Activated CD4-positive, alpha-beta T cell treated with anti-CD3 and anti-CD28 coated beads for 36 hours (primary cell): ENCODE measurements around the gene PCNX3. TPM values are rescaled to one million over a fixed set of nuclear protein-coding genes. Genes with fewer than 3 reads are reported as not detected.
A peak's percentile ranks its signal among the peaks of the same experiment; 100 is the strongest.

ENCODE experiments used
- ATAC-seq: fragments of 200-7000 bp; cut with Tn5 transposase; one replicate; pipeline ENCODE4 v1.10.0; 2021; ENCODE audit warnings: mild to moderate bottlenecking, moderate library complexity
- CTCF ChIA-PET: fragments of 350-600 bp; sonication (Branson Sonifier 250); formaldehyde crosslinking; loops from one replicate; lab custom pipeline; 2021; ENCODE audit warnings: antibody characterized with exemption; lab: Charles Lee
- POLR2A ChIA-PET: fragments of 350-600 bp; sonication (Branson Sonifier 250); formaldehyde crosslinking; loops from one replicate; lab custom pipeline; 2021; ENCODE audit warnings: antibody characterized with exemption, inconsistent platforms; lab: Charles Lee
- DNase-seq: peaks from one replicate; pipeline ENCODE4 v3.0.0-alpha.2; 2020
- H3K27ac Mint-ChIP-seq: one replicate; pipeline ENCODE4 v1.8.0; 2021; ENCODE audit warnings: mixed read lengths
- H3K27me3 Mint-ChIP-seq: one replicate; pipeline ENCODE4 v1.8.0; 2021; ENCODE audit warnings: mixed read lengths
- H3K36me3 Mint-ChIP-seq: one replicate; pipeline ENCODE4 v1.8.0; 2021; ENCODE audit warnings: low read depth, mixed read lengths
- H3K4me1 Mint-ChIP-seq: one replicate; pipeline ENCODE4 v1.8.0; 2021; ENCODE audit warnings: mixed read lengths
- H3K4me3 Mint-ChIP-seq: one replicate; pipeline ENCODE4 v1.8.0; 2021; ENCODE audit warnings: mild to moderate bottlenecking, moderate library complexity, mixed read lengths
- H3K9me3 Mint-ChIP-seq: one replicate; pipeline ENCODE4 v1.8.0; 2021; ENCODE audit warnings: low read depth, mixed read lengths
- intact Hi-C, 2 experiments: fragments of 100-400 bp; cut with DNase I in 1 of 2; cut with micrococcal nuclease in 1 of 2; formaldehyde crosslinking; loops; one replicate each; pipeline versions ENCODE4 v1.14.2 to v1.15.1; 2022 to 2024; cut with DNase I, micrococcal nuclease
- total RNA-seq, 2 experiments: library from RNA; stranded (reverse); gene quantifications; one replicate each; pipeline ENCODE4 v1.2.3, GENCODE V29; 2021

Gene PCNX3
- total RNA-seq, 2 experiments from 2014 or later, result 27.9 to 30.7 TPM

GRCh38 chr11:65619281-65619928, 3.8 kb downstream of the PCNX3 start:
- CTCF ChIA-PET, result no interaction called here
- Mint-ChIP-seq H3K4me3 (no peak overlapping the region), H3K4me1 (peaks cover 14% of the 10 kb centered on the region), H3K27me3 (no peaks in the 10 kb centered on the region), H3K36me3 (peaks cover 45% of the 10 kb centered on the region), H3K27ac (no peak overlapping the region), H3K9me3 (no peaks in the 10 kb centered on the region)
- intact Hi-C loops, result no loop called here
- no peak for ATAC-seq
- POLR2A ChIA-PET, result interaction anchor here (0.9 kb wide), 1 partner anchor 18 kb away, joined by 3 read pairs; the partner anchor contains the start of gene SIPA1
- DNase-seq, result no peak

DNA sequence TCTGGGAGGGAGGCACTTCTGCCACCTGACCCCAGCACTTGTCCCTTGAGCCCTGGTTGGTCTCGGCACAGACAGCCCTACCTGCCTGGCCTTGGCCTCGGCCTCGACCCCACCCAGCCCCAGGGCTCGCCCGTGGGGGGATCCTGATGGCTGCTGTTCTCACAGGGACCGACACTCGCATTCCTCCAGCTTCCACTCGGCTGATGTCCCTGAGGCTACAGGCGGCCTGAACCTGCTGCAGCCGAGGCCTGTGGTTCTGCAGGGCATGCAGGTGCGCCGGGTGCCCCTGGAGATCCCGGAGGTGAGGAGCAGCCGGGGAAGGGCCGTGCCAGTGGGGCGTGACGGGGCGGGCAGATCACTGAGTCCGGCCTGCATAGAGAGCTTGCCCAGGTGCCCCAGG, 5.1 kb downstream of the PCNX3 start:
- intact Hi-C loops, result no loop called here
- H3K4me1 Mint-ChIP-seq, result peaks cover 14% of the 10 kb centered on the region
- no peaks in the 10 kb centered on the region for H3K9me3 Mint-ChIP-seq
- H3K36me3 Mint-ChIP-seq, result peaks cover 50% of the 10 kb centered on the region
- ATAC-seq (no peak), DNase-seq (no peak)
- H3K4me3 Mint-ChIP-seq, result no peak overlapping the region
- no peaks in the 10 kb centered on the region for H3K27me3 Mint-ChIP-seq
- H3K27ac Mint-ChIP-seq, result no peak overlapping the region
- ChIA-PET POLR2A (no interaction called here), CTCF (no interaction called here)

- Mint-ChIP-seq H3K36me3 (peaks cover 53% of the 10 kb centered on the region), H3K27ac (no peak overlapping the region), H3K4me1 (peaks cover 12% of the 10 kb centered on the region), H3K27me3 (no peaks in the 10 kb centered on the region), H3K9me3 (no peaks in the 10 kb centered on the region), H3K4me3 (no peak overlapping the region)
- DNase-seq (no peak), ATAC-seq (no peak)
- ChIA-PET POLR2A (interaction anchor here (1.0 kb wide), 1 partner anchor 31 kb away, joined by 3 read pairs; no protein-coding TSS in a partner anchor), CTCF (no interaction called here)
- intact Hi-C loops, result no loop called here
Measured at GRCh38 chr11:65621460-65621859, 5.9 kb downstream of the PCNX3 start.

GRCh38 chr11:65622011-65622410, 6.4 kb downstream of the PCNX3 start:
- ChIA-PET POLR2A (interaction anchor here (1.0 kb wide), 1 partner anchor 31 kb away, joined by 3 read pairs; no protein-coding TSS in a partner anchor), CTCF (no interaction called here)
- intact Hi-C loops, result no loop called here
- Mint-ChIP-seq H3K36me3 (peaks cover 54% of the 10 kb centered on the region), H3K27ac (no peak overlapping the region), H3K4me3 (no peak overlapping the region), H3K4me1 (peaks cover 6% of the 10 kb centered on the region), H3K27me3 (no peaks in the 10 kb centered on the region), H3K9me3 (no peaks in the 10 kb centered on the region)
- DNase-seq (no peak), ATAC-seq (no peak)

DNA sequence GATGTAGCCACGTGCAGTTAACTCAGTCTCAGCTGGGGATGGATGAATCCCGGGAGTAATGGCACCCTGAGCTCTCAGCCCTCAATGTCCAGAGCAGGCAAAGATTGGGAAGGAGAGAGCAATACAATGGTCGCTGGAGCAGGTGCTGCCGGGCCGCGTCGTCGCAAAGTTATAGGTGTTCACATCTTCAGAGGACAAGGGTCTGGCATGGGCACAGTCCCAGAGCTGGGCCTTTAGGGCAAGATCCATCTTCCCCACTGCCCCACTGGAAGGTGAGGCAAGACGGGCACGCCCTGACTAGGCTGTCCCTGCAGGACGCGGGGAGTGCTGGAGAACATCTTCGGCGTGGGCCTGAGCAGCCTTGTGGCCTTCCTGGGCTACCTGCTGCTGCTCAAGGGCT, 7.6 kb downstream of the PCNX3 start:
- Mint-ChIP-seq H3K36me3 (peaks cover 57% of the 10 kb centered on the region), H3K4me1 (no peaks in the 10 kb centered on the region), H3K27ac (no peak overlapping the region), H3K4me3 (no peak overlapping the region), H3K9me3 (no peaks in the 10 kb centered on the region), H3K27me3 (no peaks in the 10 kb centered on the region)
- intact Hi-C loops, result no loop called here
- DNase-seq (no peak), ATAC-seq (no peak)
- ChIA-PET POLR2A (interaction anchor here (1.4 kb wide), 1 partner anchor 9 kb away, joined by 6 read pairs; no protein-coding TSS in a partner anchor), CTCF (interaction anchor here (0.8 to 1.3 kb wide), 5 partner anchors 11 to 35 kb away, joined by 3 to 4 read pairs (median 3); no protein-coding TSS in a partner anchor)

DNA sequence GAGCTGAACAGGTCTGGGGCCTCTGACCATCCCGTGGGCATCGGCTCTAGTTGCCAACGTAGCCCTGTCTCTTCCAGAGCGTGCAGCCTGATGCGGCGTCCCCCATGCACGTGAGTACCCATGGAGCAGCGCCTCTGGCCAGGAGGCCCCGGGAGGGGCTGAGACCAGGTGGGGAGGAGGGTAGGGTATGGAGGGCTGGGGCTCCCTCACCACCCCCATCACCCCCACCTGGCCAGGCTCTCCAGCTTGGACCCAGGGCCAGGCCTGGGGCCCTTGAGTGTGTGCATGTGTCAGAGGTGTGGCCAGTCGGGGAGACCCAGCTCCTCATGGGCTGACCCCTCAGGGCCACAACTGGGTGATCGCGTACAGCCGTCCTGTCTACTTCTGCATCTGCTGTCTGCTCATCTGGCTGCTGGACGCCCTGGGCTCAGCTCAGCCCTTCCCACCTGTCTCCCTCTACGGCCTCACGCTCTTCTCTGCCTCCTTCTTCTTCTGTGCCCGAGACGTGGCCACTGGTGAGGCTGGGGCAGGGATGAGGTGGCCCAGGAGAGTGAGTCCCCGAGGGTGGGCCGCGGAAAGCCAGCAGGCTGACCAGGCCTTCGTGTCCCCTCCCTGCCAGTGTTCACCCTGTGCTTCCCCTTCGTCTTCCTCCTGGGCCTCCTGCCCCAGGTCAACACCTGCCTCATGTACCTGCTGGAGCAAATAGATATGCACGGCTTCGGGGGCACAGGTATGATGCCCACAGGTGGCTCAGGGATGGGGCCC, 8.5 kb downstream of the PCNX3 start:
- POLR2A ChIA-PET, result interaction anchor here (0.7 to 1.4 kb wide), 2 partner anchors 9 to 95 kb away, joined by 3 to 6 read pairs; no protein-coding TSS in a partner anchor
- DNase-seq (no peak), ATAC-seq (no peak)
- intact Hi-C loops, result no loop called here
- Mint-ChIP-seq H3K4me3 (no peak overlapping the region), H3K9me3 (no peaks in the 10 kb centered on the region), H3K4me1 (no peaks in the 10 kb centered on the region), H3K36me3 (peaks cover 51% of the 10 kb centered on the region), H3K27me3 (no peaks in the 10 kb centered on the region), H3K27ac (no peak overlapping the region)
- CTCF ChIA-PET, result interaction anchor here (0.6 to 2.9 kb wide), 7 partner anchors 11 to 320 kb away, joined by 3 to 13 read pairs (median 3); partner anchors contain the start of gene SIPA1

DNA sequence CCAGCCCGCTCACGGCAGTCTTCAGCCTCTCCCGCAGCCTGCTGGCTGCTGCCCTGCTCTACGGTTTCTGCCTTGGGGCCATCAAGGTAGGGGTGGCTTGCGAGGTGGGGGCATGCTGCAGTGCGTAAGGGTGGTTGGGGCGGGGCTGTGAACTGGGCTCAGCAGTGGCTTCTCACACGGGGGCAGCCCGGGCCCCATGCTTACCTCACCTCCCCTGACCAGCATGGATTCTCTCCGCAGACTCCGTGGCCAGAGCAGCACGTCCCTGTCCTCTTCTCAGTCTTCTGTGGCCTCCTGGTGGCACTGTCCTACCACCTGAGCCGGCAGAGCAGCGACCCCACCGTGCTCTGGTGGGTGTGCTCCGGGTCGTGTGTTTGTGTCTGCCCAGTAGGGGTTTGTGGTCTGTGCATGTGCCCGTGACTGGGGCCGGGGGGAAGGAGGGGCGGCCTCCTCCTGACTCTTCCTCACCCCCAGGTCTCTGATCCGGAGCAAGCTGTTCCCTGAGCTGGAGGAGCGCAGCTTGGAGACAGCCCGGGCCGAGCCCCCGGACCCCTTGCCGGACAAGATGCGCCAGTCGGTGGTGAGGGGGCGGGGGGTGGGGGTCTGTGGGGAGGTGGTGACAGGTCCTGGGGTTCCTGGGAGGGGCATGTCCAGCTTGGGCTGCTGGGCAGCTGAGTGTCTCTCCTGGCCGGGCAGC, 9.5 kb downstream of the PCNX3 start:
- Mint-ChIP-seq H3K36me3 (peaks cover 49% of the 10 kb centered on the region), H3K27me3 (no peaks in the 10 kb centered on the region), H3K4me1 (no peaks in the 10 kb centered on the region), H3K4me3 (no peak overlapping the region), H3K27ac (no peak overlapping the region), H3K9me3 (no peaks in the 10 kb centered on the region)
- POLR2A ChIA-PET, result no interaction called here
- CTCF ChIA-PET, result interaction anchor here (1.0 to 2.9 kb wide), 7 partner anchors 13 to 192 kb away, joined by 3 to 13 read pairs (median 3); partner anchors contain the start of gene SIPA1
- intact Hi-C loops, result no loop called here
- ATAC-seq (no peak), DNase-seq (no peak)

- intact Hi-C loops, result loop anchor here in 1 of 2 experiments (1.0 to 2.0 kb wide), 2 partner anchors 193 to 363 kb away; no protein-coding TSS in a partner anchor
- H3K36me3 Mint-ChIP-seq, result peaks cover 51% of the 10 kb centered on the region
- H3K4me3 Mint-ChIP-seq, result no peak overlapping the region
- no peaks in the 10 kb centered on the region for H3K4me1 Mint-ChIP-seq
- POLR2A ChIA-PET, result interaction anchor here (0.6 kb wide), 1 partner anchor 232 kb away, joined by 3 read pairs; no protein-coding TSS in a partner anchor
- H3K27ac Mint-ChIP-seq, result no peak overlapping the region
- CTCF ChIA-PET, result interaction anchor here (0.9 to 2.9 kb wide), 10 partner anchors 9 to 191 kb away, joined by 3 to 13 read pairs (median 4); partner anchors contain the start of gene SIPA1
- peak; percentile 73 for DNase-seq
- H3K27me3 Mint-ChIP-seq, result no peaks in the 10 kb centered on the region
- no peaks in the 10 kb centered on the region for H3K9me3 Mint-ChIP-seq
- ATAC-seq, result peak; percentile 85
Measured at GRCh38 chr11:65625628-65626342, 10.2 kb downstream of the PCNX3 start.

GRCh38 chr11:65627202-65627601, 11.6 kb downstream of the PCNX3 start:
- H3K4me1 Mint-ChIP-seq, result no peaks in the 10 kb centered on the region
- peaks cover 48% of the 10 kb centered on the region for H3K36me3 Mint-ChIP-seq
- no peaks in the 10 kb centered on the region for H3K27me3 Mint-ChIP-seq
- no peak overlapping the region for H3K4me3 Mint-ChIP-seq
- POLR2A ChIA-PET, result no interaction called here
- H3K27ac Mint-ChIP-seq, result no peak overlapping the region
- CTCF ChIA-PET, result interaction anchor here (0.7 to 2.9 kb wide), 3 partner anchors 11 to 143 kb away, joined by 4 to 13 read pairs (median 7); partner anchors contain the start of gene SIPA1
- H3K9me3 Mint-ChIP-seq, result no peaks in the 10 kb centered on the region
- no peak for ATAC-seq
- intact Hi-C loops, result loop anchor here in 1 of 2 experiments (2.0 kb wide), 1 partner anchor 362 kb away; no protein-coding TSS in a partner anchor
- DNase-seq, result no peak

- Mint-ChIP-seq H3K9me3 (no peaks in the 10 kb centered on the region), H3K4me1 (peaks cover 4% of the 10 kb centered on the region), H3K36me3 (peaks cover 42% of the 10 kb centered on the region), H3K4me3 (no peak overlapping the region), H3K27ac (no peak overlapping the region), H3K27me3 (no peaks in the 10 kb centered on the region)
- intact Hi-C loops, result no loop called here
- CTCF ChIA-PET, result no interaction called here
- DNase-seq (no peak), ATAC-seq (no peak)
- POLR2A ChIA-PET, result no interaction called here
Measured at GRCh38 chr11:65629579-65629978, 14.0 kb downstream of the PCNX3 start.
